ENCODE data around the gene TMEM273. TPM values are rescaled to one million over a fixed set of nuclear protein-coding genes. Genes with fewer than 3 reads are reported as not detected.

Gene TMEM273
- total RNA-seq, 1 donor from 2014 or later, result 1.7 TPM

DNA sequence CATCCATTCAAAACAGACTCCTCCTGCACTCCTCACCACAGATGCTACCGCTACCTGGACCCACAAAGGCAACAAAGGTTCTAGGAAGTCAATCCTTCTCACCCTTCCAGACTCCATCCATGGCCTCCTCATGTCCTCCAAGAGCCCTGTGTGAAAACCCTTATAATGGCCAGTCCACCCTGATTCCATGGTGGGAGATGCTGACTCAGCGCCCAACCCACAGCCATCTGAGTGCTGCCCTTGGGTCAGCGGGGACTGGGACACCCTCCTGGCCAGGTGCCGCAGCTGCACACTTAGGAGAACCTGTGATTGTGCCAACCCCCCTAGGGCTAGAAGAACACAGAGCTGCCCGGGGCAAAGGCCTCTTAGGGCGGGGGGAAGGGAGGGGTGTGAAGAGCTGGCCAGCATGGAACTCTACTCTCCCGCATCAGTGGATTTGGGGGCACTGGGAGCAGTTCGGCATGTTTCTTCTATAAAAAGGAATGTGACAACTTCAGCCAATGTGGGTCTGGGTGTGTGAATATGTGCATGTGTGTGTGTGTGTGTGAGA lies 25.4 kb downstream of the TMEM273 start:
- no peak for DNase-seq

- no peak for DNase-seq
These were observed 26.1 kb downstream of the TMEM273 start for GRCh38 chr10:49162063-49162462.

GRCh38 chr10:49161411-49161997 lies 26.7 kb downstream of the TMEM273 start:
- DNase-seq, result no peak

- no peak for DNase-seq
These were observed 27.4 kb downstream of the TMEM273 start for GRCh38 chr10:49160814-49161213.

DNA sequence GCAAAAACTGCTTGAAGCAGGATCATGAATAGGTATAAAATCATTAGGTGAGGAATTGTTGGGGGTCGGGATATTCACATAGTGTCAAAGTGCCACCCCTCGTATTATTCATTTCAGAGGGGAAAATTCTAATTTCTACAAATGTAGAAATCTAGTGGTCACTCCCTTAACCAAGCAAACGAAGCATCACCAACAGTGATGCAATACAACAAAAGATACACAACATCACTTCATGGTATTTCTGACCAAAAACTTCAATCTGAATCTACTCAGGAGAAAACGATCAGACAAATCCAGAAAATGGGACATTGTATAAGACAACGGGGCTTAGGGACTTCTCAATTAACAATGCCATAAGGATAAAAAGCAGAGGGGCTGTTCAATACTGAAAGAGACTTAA lies 28.1 kb downstream of the TMEM273 start:
- no peak for DNase-seq

DNA sequence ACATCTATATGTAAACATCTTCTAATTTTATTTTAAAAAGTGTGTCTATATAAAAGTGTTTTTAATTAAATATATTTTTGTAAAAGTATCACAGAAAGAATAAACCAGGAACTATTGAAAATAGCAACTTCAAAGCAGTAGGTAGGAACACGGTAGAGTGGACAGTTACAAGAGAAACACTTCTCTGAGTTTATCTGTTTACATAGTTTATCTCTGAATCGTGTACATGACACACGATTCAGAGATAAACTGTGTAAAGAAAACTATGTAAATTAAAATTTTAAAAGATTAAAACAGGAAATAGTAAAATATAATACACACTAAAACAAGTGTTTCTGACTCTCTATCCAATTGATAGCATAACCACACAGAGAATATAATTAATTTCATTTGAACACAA lies 29.3 kb downstream of the TMEM273 start:
- no peak for DNase-seq

- no peak for DNase-seq
These were observed 29.8 kb downstream of the TMEM273 start for GRCh38 chr10:49158404-49158803.

- DNase-seq, result no peak
These were observed 31.0 kb downstream of the TMEM273 start for GRCh38 chr10:49157229-49157628.

DNA sequence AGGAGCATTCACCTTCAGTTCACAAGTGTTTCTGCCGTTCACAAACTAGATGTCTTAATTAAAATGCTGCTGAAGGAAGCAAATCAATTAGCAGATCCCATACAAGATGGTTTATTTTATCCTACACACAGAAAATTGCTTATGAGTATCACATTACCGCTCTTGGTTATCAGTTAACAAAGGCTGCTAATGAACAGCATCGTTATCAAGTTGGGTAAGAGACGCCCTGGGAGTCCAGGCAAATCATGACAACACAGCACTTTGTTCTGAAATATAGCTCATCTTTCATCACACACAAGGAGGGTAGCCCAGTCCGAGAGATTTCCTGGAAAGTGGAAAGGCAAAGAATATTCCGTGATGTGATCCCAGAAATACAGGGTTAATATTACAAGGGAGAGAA lies 33.5 kb downstream of the TMEM273 start:
- no peak for DNase-seq

DNA sequence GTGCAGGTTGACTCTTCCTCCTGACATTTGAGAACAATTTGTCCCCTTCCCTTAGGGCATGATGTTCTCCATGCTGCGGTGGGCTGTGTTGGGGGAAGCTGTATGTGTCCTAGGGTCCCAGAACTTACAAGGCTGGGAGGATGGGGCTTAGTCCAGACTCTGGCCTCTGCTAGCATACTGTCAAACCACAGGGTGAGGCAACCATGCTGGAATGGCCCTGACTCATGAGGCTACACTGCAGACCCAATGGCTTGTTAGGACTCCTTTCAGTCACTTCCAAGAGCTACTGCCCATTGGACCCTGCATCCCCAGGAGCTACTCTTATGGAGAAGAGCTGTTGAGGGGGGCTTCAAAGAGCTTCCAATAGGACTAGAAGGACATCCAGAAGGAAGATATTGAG lies 34.2 kb downstream of the TMEM273 start:
- DNase-seq, result no peak

DNA sequence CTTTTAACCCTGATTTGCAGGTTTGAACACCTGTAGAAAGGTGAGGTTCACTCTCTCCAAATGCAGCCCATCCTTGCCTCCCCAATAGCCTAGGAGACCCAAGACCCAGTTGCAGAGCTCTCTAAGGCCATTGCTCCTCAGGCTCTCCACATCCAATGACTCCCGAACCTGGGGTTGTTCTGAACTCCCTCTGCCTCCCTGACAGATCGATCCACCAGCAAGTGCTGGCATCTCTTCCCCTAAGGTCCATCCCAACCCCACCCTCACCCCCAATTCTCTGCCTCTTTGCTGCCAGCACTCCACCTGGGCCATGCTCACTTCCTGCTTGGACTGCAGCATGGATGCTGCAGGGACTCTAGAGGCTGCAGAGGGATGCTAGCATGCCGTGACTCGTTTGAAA lies 35.1 kb downstream of the TMEM273 start:
- DNase-seq, result no peak

DNA sequence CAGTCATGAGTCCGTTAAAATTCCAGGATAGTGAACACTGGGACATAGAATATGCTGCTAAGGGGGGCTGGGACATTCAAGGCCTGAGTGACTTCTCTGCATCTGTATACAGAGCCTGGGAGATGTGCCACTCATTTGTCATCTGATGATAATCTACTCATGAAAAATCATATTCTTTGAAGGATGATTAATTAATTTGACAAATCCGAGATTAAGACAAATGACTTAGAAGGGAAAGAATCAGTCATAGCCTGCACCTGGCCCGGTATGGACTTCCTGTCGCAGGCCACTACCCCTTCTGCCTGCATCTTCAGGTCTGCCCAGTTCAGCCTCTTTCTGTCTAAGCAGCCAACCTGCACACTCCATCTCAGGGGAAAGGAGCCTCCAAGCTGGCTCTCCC lies 35.5 kb downstream of the TMEM273 start:
- no peak for DNase-seq

GRCh38 chr10:49152037-49152436 lies 36.2 kb downstream of the TMEM273 start:
- no peak for DNase-seq

DNA sequence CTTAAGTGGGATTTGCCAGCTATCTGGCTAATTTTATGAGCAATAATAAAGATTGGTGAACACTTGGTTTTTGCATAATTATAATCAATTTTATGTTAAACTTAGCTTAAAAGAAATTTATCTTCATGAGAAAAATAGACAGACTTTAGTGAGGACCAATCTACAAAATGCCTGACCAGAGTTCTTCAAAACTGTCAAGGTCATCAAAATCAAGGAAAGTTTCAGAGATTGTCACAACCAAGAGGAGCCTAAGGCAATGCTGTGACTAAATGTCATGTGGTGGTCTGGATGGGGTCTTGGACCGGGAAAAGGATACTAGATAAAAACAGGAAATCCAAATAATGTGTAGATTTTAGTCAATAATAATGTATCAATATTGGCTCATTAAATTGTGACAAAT lies 36.7 kb downstream of the TMEM273 start:
- DNase-seq, result no peak

DNA sequence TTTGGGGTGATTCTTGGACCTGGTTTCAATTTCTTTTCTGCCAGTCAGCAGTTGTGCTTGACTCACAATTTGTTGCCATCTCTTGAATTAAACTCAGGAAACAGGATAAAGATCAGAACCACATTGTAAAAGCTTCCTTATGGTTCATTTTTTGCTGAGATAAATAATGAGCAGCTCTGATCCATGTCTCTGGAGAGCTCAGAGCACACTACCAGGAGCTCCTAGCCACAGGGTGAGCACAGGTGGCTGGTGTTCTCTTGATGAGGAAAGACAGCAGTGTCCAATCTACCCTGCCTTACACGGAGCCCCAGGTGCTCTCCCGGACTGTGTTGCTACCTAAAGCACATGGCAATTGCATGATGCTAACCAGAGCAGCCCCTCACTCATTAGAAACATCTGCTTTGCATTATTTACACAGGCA lies 37.2 kb downstream of the TMEM273 start:
- DNase-seq, result no peak

DNA sequence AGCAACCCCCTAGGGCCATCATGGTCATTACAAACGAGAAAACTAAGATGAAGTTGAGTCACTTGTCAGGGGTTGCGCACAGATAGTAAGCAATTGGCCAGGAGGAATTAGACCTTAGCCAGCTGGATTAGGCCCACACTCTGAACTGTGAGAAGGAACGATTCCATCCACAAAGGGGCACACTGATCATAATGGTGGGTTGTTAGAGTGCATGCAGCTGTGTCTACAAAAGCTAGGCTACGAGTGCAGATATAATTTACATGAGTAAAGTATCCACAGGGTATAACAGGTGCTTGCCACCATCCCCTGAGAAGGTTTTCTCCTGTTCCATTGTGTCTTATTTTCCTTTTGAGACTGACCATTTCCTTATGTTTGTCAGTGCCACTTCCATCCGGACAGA lies 37.8 kb downstream of the TMEM273 start:
- DNase-seq, result no peak

DNA sequence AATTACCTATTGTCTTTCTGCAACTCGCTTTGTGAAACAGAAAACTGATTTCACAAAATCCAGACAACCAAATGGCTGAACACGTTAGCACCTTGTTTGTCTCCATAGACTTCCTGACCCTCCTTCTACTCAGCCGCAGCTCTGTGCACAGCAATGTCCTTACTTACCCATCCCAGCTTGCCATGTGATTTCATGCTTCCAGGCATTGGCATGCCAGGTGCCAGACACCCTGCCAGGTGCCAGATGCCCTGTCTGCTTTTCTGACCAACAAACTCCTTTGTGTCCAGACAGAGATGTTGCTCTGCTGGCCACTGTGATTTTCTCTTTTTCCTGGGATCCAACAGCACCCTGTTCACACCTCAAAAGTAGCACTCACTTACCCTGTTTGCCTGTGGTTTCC lies 38.3 kb downstream of the TMEM273 start:
- no peak for DNase-seq

- DNase-seq, result no peak
These were observed 44.0 kb downstream of the TMEM273 start for GRCh38 chr10:49144058-49144720.

DNA sequence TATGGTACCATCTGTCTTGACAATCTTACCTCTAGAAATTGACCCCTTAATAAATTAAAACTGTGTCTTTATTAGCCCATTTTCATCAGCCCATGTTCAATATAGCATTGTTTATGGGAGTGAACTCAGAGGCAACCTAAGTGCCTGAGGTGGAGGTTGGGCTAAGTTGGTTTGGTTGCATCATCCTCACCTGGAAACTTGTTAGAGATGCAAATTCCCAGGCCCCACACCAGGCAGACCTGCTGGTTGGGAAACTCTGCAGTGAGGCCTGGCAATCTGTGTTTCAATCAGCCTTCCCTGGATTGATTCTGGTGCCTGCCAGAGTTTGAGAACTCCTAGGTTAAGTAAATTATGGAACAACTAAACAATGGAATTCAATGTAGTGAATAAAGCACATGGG lies 44.9 kb downstream of the TMEM273 start:
- DNase-seq, result no peak

DNA sequence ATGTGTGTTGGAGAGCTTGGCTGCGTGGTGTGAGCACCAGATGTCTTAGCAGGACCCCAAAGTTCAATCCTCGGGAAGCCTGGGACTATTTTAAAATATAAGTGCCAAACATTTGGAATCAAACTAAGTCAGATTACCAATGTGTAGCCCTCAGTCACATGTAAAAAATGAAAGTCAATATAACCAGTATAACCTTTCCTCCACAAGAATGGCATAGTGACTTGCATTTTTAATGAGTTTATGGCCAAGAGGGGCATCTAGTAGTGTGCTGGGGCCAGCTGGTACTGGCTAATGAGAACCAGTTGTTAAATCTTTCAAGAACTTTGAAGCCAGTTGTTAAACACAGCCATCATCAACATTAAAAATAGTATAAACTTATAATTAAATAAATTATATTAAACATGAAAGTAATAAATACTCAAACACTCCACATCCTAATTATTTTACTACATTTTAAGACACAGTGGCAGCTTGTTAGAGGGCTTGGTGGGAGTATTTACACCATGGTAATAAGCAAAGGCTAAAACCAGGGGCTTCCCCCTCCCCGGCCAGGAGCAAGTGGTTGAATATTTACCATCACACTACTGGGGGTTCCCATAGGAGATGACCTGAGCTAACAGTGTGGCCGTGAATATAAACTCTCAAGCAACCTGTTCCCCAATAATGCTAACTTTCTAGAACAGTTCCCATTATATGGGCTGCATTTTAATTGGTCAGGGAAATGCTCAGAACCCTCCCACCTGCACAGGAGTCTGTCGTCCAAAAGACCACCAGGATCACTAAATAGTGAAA lies 46.5 kb downstream of the TMEM273 start:
- no peak for DNase-seq

DNA sequence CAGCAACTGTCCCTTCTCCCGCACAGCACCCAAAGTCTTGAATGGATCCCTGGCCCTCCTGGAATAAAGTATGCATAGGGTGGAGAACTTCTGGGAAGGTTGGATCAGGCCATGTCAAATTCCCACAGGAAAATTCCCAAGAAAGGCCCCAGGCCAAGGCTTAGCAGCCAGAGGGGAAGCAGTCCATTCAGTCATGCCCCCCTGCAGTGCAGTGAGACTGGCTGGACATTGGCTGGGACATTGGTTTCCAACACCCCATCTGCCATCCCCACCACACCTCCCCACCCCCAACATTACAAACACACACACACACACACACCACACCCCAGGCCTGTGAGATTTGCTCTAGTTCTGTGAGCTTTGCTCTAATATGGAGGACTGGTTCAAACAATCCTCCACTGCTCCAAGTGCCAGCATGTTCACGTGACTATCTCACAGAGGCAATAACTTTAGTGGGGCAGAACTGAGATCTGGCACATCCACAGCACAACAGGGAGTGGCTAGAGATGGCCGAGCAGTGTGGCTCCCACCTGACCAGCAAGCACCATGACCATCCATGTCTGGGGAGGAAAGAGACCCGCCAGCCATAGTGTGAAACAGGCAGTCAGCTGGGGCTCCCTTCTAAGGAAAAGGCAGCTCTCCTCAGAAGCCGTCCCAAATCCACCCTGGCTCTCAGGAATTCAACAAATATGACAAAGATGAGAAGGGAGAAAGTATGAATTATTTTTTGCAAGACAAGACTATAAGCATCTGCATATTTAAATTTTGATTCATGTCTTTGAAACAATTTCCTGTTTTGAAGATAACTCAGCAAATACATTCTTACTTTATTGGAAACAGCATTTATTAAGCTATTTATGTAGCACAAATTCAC lies 47.6 kb downstream of the TMEM273 start:
- DNase-seq, result no peak

DNA sequence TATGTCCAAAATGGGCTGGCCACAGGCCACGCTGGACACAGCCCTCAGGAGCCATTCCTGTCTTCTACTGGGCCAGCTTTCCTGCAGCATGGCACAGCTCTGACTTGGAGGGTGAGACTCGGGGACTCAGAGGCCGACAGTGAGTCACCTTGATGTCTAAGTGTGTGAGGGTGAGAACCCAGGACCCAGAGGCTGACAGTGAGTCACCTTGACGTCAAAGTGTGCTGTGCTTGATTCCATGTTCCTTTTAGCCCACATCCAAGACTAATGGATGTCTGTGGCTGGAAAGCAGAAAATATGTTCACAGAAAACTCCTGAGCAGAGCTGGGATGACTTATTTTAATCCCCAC lies 48.4 kb downstream of the TMEM273 start:
- no peak for DNase-seq
